ENCODE measurements around the gene AMOT. TPM values are rescaled to one million over a fixed set of nuclear protein-coding genes. Genes with fewer than 3 reads are reported as not detected.

Gene AMOT
- total and polyA plus RNA-seq, 2 of the 4 experiments (the other 2 are of a cell fraction): 4.7 to 9.1 TPM

DNA sequence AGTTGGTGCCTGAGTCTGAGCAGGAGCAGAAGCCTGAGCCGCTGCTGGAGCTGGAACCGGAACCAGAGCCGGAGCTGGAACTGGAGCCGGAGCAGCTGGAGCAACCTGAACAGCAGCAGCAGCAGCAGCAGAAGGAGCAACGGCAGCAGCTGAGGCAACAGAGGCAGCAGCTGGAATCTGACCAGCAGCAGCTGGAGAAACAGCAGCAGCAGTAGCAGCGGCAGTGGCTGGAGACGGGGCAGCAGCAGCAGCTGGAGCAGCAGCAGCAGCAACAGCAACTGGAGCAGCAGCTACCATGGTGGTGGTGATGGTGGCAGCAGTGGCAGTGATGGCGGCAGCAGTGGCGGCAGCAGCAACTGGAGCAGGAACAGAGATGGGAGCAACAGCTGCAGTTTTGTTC is 61.5 kb downstream of the AMOT start:
- Histone ChIP-seq H3K4me3 (ENCODE audit: insufficient read depth, low read depth, low read length) (no peak overlapping the region), H3K4me1 (ENCODE audit: control insufficient read depth, insufficient read depth, low read length) (no peaks in the 10 kb centered on the region), H2BK20ac (ENCODE audit: low read depth, low read length) (no peak overlapping the region), H3K4me2 (ENCODE audit: low read depth, low read length) (no peak overlapping the region), H2AK5ac (ENCODE audit: low read depth, low read length) (no peak overlapping the region), H4K20me1 (ENCODE audit: insufficient read depth, low read length) (no peaks in the 10 kb centered on the region), H3K36me3 (ENCODE audit: control insufficient read depth, insufficient read depth, low read length) (peaks cover 9% of the 10 kb centered on the region), H2BK5ac (ENCODE audit: low read depth, low read length, poor library complexity, severe bottlenecking) (no peak overlapping the region), H2AK9ac (replicated peaks; ENCODE audit: low read depth, low read length, poor library complexity) (no peak overlapping the region), H4K5ac (ENCODE audit: low read depth, low read length) (no peak overlapping the region), H2BK120ac (ENCODE audit: low read depth, low read length) (no peak overlapping the region), H4K91ac (ENCODE audit: insufficient read depth, low read depth, low read length) (no peak overlapping the region), H3K56ac (ENCODE audit: extremely low read depth, insufficient read depth, low read length) (no peak overlapping the region), H2AFZ (replicated peaks; ENCODE audit: low read length, poor library complexity) (no peak overlapping the region), H3K79me1 (ENCODE audit: low read depth in 1 of 2, low read length in 2 of 2) (no peaks in the 10 kb centered on the region), H3K4ac (ENCODE audit: low read depth, low read length) (no peak overlapping the region), H3K23ac (ENCODE audit: low read depth, low read length) (no peak overlapping the region), H3K9ac (ENCODE audit: low read depth, low read length) (no peak overlapping the region), H3K27me3 (ENCODE audit: control insufficient read depth, insufficient read depth, low read length) (peaks cover 4% of the 10 kb centered on the region; the same call in 1 of the 2 replicates), H3K14ac (replicated peaks; ENCODE audit: low read depth, low read length) (no peak overlapping the region), H3K9me1 (ENCODE audit: insufficient read depth, low read length) (no peaks in the 10 kb centered on the region), H2BK15ac (ENCODE audit: low read depth, low read length) (no peak overlapping the region), H3K9me3 (ENCODE audit: control insufficient read depth, insufficient read depth, low read length) (0 out of 2 replicates have a peak, but pooled peaks cover 2% of the 10 kb centered on the region), H3K27ac (ENCODE audit: insufficient read depth, low read length) (no peak overlapping the region), H4K8ac (ENCODE audit: low read depth in 2 of 2, low read length in 2 of 2) (no peak overlapping the region), H3K18ac (ENCODE audit: low read depth, low read length) (no peak overlapping the region)
- DNase-seq (no peak), ATAC-seq (ENCODE audit: low read depth) (no peak)
- in situ Hi-C loops (cut with MboI; ENCODE audit: low sequenced_read_pairs): no loop called here
- intact Hi-C loops (cut with micrococcal nuclease): no loop called here
- TF ChIP-seq CHD1 (IDR thresholded peaks at IDR 0.05; ENCODE audit: low read depth, low read length) (no peak), RFX5 (IDR thresholded peaks at IDR 0.05; ENCODE audit: low read depth, low read length) (no peak), MAFK (IDR thresholded peaks at IDR 0.05; ENCODE audit: low read depth, low read length) (no peak), SMC3 (IDR thresholded peaks at IDR 0.05; ENCODE audit: low read depth, low read length) (no peak), FOS (IDR thresholded peaks at IDR 0.05; ENCODE audit: low read depth, low read length) (no peak), MAZ (IDR thresholded peaks at IDR 0.05; ENCODE audit: borderline replicate concordance, low read depth, low read length) (no peak), MXI1 (IDR thresholded peaks at IDR 0.05; ENCODE audit: borderline replicate concordance, low read depth, low read length) (no peak), RCOR1 (IDR thresholded peaks at IDR 0.05; ENCODE audit: insufficient replicate concordance, low read length) (no peak), CEBPB (IDR thresholded peaks at IDR 0.05; ENCODE audit: low read depth, low read length) (no peak), RAD21 (IDR thresholded peaks at IDR 0.05; ENCODE audit: low read length) (no peak), POLR2A (IDR thresholded peaks at IDR 0.05; ENCODE audit: low read depth, low read length) (no peak), BHLHE40 (IDR thresholded peaks at IDR 0.05; ENCODE audit: low read depth, low read length) (no peak), NFE2L2 (IDR thresholded peaks at IDR 0.05; ENCODE audit: low read depth, low read length) (no peak)
- TF ChIP-seq, protein P1, sequence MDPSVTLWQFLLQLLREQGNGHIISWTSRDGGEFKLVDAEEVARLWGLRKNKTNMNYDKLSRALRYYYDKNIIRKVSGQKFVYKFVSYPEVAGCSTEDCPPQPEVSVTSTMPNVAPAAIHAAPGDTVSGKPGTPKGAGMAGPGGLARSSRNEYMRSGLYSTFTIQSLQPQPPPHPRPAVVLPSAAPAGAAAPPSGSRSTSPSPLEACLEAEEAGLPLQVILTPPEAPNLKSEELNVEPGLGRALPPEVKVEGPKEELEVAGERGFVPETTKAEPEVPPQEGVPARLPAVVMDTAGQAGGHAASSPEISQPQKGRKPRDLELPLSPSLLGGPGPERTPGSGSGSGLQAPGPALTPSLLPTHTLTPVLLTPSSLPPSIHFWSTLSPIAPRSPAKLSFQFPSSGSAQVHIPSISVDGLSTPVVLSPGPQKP (IDR thresholded peaks at IDR 0.05; ENCODE audit: borderline replicate concordance, low read depth, low read length): no peak
- TF ChIP-seq, protein P2, sequence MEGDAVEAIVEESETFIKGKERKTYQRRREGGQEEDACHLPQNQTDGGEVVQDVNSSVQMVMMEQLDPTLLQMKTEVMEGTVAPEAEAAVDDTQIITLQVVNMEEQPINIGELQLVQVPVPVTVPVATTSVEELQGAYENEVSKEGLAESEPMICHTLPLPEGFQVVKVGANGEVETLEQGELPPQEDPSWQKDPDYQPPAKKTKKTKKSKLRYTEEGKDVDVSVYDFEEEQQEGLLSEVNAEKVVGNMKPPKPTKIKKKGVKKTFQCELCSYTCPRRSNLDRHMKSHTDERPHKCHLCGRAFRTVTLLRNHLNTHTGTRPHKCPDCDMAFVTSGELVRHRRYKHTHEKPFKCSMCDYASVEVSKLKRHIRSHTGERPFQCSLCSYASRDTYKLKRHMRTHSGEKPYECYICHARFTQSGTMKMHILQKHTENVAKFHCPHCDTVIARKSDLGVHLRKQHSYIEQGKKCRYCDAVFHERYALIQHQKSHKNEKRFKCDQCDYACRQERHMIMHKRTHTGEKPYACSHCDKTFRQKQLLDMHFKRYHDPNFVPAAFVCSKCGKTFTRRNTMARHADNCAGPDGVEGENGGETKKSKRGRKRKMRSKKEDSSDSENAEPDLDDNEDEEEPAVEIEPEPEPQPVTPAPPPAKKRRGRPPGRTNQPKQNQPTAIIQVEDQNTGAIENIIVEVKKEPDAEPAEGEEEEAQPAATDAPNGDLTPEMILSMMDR (conservative IDR thresholded peaks at IDR 0.05; ENCODE audit: low read depth, low read length): no peak
- TF ChIP-seq, protein P3, sequence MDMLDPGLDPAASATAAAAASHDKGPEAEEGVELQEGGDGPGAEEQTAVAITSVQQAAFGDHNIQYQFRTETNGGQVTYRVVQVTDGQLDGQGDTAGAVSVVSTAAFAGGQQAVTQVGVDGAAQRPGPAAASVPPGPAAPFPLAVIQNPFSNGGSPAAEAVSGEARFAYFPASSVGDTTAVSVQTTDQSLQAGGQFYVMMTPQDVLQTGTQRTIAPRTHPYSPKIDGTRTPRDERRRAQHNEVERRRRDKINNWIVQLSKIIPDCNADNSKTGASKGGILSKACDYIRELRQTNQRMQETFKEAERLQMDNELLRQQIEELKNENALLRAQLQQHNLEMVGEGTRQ (IDR thresholded peaks at IDR 0.05; ENCODE audit: low read depth, low read length): no peak
- ChIA-PET POLR2A (ENCODE audit: unreplicated experiment) (no interaction called here), CTCF (no interaction called here)
- BruUV-seq (replicated peaks): no TSS peak
- 82% methylated on average over 7 of the region's 9 CpGs; no CpG with 5 or more reads in 1 of the 2 experiments for WGBS, 2 experiments (ENCODE audit: extremely low coverage in 2 of 2, insufficient read length in 1 of 2)
- dilution Hi-C loops (cut with HindIII; ENCODE audit: low sequenced_read_pairs, unreplicated experiment): no loop called here
